Measurements from ENCODE around the gene CDHR3. TPM values are rescaled to one million over a fixed set of nuclear protein-coding genes. Genes with fewer than 3 reads are reported as not detected.

CDHR3 gene
- total RNA-seq, 1 experiment from 2014 or later, result 19.1 TPM

DNA sequence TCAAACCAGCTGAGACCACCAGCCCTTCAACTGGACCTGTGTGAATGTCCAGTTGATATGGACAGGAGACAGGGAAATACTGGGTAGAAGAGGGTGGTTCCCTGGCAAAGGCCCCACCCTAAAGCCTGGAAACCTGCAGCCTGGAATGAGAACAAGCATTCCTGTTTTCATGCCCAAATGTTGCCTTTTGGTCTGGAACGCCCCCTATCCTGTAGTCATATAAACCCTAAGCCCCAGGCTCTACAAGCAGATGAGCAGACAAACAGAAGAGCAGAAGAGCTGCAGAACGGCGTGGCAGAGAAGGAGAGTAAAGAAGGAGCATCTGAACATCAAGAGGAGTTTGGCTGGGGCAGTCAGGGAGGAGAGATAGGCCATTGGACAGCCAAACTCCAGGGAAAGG lies 110.6 kb downstream of the CDHR3 start:
- Mint-ChIP-seq H3K4me1 (peaks cover 20% of the 10 kb centered on the region), H3K9me3 (no peaks in the 10 kb centered on the region), H3K27me3 (ENCODE audit: low read depth) (no peaks in the 10 kb centered on the region), H3K27ac (no peak overlapping the region), H3K36me3 (no peaks in the 10 kb centered on the region), H3K4me3 (no peak overlapping the region)
- ATAC-seq (no peak), DNase-seq (ENCODE audit: low spot score) (no peak)
- ChIA-PET POLR2A (interaction anchor here (0.6 kb wide), 1 partner anchor 9 kb away, joined by 3 read pairs; no protein-coding TSS in a partner anchor), CTCF (interaction anchor here (0.6 to 1.7 kb wide), 4 partner anchors 13 to 103 kb away, joined by 3 to 6 read pairs (median 3); partner anchors contain the start of gene SYPL1)
- no peak for TF ChIP-seq MYBL2 (CRISPR knock-in tag; IDR thresholded peaks at IDR 0.05)
- TF ChIP-seq, protein P1, sequence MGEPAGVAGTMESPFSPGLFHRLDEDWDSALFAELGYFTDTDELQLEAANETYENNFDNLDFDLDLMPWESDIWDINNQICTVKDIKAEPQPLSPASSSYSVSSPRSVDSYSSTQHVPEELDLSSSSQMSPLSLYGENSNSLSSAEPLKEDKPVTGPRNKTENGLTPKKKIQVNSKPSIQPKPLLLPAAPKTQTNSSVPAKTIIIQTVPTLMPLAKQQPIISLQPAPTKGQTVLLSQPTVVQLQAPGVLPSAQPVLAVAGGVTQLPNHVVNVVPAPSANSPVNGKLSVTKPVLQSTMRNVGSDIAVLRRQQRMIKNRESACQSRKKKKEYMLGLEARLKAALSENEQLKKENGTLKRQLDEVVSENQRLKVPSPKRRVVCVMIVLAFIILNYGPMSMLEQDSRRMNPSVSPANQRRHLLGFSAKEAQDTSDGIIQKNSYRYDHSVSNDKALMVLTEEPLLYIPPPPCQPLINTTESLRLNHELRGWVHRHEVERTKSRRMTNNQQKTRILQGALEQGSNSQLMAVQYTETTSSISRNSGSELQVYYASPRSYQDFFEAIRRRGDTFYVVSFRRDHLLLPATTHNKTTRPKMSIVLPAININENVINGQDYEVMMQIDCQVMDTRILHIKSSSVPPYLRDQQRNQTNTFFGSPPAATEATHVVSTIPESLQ (CRISPR knock-in tag; IDR thresholded peaks at IDR 0.05), result no peak
- TF ChIP-seq ZNF317 (CRISPR knock-in tag; IDR thresholded peaks at IDR 0.05; ENCODE audit: borderline replicate concordance, low read depth), result no peak
- TF ChIP-seq, protein P2, sequence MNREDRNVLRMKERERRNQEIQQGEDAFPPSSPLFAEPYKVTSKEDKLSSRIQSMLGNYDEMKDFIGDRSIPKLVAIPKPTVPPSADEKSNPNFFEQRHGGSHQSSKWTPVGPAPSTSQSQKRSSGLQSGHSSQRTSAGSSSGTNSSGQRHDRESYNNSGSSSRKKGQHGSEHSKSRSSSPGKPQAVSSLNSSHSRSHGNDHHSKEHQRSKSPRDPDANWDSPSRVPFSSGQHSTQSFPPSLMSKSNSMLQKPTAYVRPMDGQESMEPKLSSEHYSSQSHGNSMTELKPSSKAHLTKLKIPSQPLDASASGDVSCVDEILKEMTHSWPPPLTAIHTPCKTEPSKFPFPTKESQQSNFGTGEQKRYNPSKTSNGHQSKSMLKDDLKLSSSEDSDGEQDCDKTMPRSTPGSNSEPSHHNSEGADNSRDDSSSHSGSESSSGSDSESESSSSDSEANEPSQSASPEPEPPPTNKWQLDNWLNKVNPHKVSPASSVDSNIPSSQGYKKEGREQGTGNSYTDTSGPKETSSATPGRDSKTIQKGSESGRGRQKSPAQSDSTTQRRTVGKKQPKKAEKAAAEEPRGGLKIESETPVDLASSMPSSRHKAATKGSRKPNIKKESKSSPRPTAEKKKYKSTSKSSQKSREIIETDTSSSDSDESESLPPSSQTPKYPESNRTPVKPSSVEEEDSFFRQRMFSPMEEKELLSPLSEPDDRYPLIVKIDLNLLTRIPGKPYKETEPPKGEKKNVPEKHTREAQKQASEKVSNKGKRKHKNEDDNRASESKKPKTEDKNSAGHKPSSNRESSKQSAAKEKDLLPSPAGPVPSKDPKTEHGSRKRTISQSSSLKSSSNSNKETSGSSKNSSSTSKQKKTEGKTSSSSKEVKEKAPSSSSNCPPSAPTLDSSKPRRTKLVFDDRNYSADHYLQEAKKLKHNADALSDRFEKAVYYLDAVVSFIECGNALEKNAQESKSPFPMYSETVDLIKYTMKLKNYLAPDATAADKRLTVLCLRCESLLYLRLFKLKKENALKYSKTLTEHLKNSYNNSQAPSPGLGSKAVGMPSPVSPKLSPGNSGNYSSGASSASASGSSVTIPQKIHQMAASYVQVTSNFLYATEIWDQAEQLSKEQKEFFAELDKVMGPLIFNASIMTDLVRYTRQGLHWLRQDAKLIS (CRISPR knock-in tag; IDR thresholded peaks at IDR 0.05; ENCODE audit: borderline replicate concordance), result no peak
- TF ChIP-seq, protein P3, sequence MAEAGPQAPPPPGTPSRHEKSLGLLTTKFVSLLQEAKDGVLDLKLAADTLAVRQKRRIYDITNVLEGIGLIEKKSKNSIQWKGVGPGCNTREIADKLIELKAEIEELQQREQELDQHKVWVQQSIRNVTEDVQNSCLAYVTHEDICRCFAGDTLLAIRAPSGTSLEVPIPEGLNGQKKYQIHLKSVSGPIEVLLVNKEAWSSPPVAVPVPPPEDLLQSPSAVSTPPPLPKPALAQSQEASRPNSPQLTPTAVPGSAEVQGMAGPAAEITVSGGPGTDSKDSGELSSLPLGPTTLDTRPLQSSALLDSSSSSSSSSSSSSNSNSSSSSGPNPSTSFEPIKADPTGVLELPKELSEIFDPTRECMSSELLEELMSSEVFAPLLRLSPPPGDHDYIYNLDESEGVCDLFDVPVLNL (CRISPR knock-in tag; IDR thresholded peaks at IDR 0.05; ENCODE audit: borderline replicate concordance, low read depth), result no peak
- TF ChIP-seq ZNF263 (CRISPR knock-in tag; IDR thresholded peaks at IDR 0.05; ENCODE audit: low read depth), result no peak
- no peak for TF ChIP-seq KAT7 (CRISPR knock-in tag; IDR thresholded peaks at IDR 0.05; ENCODE audit: borderline replicate concordance)
- no peak for TF ChIP-seq ZNF219 (CRISPR knock-in tag; IDR thresholded peaks at IDR 0.05; ENCODE audit: borderline replicate concordance)
- no peak for TF ChIP-seq TEAD1 (CRISPR knock-in tag; IDR thresholded peaks at IDR 0.05)
- TF ChIP-seq TP53 (CRISPR knock-in tag; IDR thresholded peaks at IDR 0.05), result no peak
- TF ChIP-seq, protein P4, sequence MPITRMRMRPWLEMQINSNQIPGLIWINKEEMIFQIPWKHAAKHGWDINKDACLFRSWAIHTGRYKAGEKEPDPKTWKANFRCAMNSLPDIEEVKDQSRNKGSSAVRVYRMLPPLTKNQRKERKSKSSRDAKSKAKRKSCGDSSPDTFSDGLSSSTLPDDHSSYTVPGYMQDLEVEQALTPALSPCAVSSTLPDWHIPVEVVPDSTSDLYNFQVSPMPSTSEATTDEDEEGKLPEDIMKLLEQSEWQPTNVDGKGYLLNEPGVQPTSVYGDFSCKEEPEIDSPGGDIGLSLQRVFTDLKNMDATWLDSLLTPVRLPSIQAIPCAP (CRISPR knock-in tag; IDR thresholded peaks at IDR 0.05), result no peak
- TF ChIP-seq ZNF423 (CRISPR knock-in tag; IDR thresholded peaks at IDR 0.05), result no peak

DNA sequence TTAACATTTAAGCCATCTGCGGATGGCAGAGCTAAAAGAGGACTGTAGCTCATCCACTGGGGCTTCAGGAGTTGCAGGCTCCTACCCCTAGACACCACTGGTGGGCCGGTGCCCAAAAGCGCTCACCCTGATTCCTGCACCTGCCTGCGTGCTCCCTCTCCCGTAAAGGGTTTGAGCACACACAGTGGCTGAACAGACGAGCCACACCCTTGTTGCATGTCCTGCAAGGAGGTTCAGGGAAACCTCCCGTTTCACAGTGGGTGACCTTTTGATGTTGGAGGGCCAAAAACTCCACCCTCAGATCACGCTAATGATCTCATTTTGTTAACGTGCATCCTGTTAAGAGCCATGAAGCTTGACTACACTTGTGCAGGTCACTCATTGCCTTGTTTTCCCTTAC lies 111.2 kb downstream of the CDHR3 start:
- ATAC-seq, result peak; percentile 53
- Mint-ChIP-seq H3K27ac (no peak overlapping the region), H3K4me1 (peaks cover 20% of the 10 kb centered on the region), H3K36me3 (no peaks in the 10 kb centered on the region), H3K4me3 (no peak overlapping the region), H3K27me3 (ENCODE audit: low read depth) (no peaks in the 10 kb centered on the region), H3K9me3 (peaks cover 3% of the 10 kb centered on the region; the same call in 1 of the 2 replicates)
- POLR2A ChIA-PET, result interaction anchor here (0.6 kb wide), 1 partner anchor 9 kb away, joined by 3 read pairs; no protein-coding TSS in a partner anchor
- no peak for DNase-seq (ENCODE audit: low spot score)
- CTCF ChIA-PET, result interaction anchor here (0.6 to 1.7 kb wide), 4 partner anchors 30 to 1052 kb away, joined by 3 to 6 read pairs (median 4); no protein-coding TSS in a partner anchor
- TF ChIP-seq, protein P3 (CRISPR knock-in tag; IDR thresholded peaks at IDR 0.05; ENCODE audit: borderline replicate concordance, low read depth), result no peak
- no peak for TF ChIP-seq CREB1 (CRISPR knock-in tag; IDR thresholded peaks at IDR 0.05)
